Right lobe of liver (tissue), 4 donors: ENCODE measurements around the gene LGALS8.

Experiments
- POLR2A ChIP-seq: fragments of 450-650 bp; IDR thresholded peaks from one replicate; pipeline ENCODE4 v1.6.1; 2017; ENCODE audit warnings: antibody characterized with exemption, mild to moderate bottlenecking
- TF ChIP-seq, protein P1 (sequence below), 4 donors: fragments of 200-600 bp in 3 of 4; fragments of 450-650 bp in 1 of 4; IDR thresholded peaks; one replicate each; pipeline versions ENCODE4 v1.5.1 to v1.8.0; 2016 to 2022; ENCODE audit warnings: antibody characterized with exemption in 4 of 4, mild to moderate bottlenecking in 2 of 4
- donor health status: DM: no; HTN: no; CAD: no.
- donor health status: DM: no; HTN: no; CAD: no.
- donor health status: DM: no; HTN: yes; CAD: no.

GRCh38 chr1:236511735-236512418, 11.9 kb upstream of the LGALS8 start:
- TF ChIP-seq, protein P1, sequence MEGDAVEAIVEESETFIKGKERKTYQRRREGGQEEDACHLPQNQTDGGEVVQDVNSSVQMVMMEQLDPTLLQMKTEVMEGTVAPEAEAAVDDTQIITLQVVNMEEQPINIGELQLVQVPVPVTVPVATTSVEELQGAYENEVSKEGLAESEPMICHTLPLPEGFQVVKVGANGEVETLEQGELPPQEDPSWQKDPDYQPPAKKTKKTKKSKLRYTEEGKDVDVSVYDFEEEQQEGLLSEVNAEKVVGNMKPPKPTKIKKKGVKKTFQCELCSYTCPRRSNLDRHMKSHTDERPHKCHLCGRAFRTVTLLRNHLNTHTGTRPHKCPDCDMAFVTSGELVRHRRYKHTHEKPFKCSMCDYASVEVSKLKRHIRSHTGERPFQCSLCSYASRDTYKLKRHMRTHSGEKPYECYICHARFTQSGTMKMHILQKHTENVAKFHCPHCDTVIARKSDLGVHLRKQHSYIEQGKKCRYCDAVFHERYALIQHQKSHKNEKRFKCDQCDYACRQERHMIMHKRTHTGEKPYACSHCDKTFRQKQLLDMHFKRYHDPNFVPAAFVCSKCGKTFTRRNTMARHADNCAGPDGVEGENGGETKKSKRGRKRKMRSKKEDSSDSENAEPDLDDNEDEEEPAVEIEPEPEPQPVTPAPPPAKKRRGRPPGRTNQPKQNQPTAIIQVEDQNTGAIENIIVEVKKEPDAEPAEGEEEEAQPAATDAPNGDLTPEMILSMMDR (IDR thresholded peaks at IDR 0.05): no peak
- no peak for TF ChIP-seq POLR2A
